HepG2 (cell line): ENCODE results near the gene EXOC3. TPM values are rescaled to one million over a fixed set of nuclear protein-coding genes. Genes with fewer than 3 reads are reported as not detected.
"Not testable (repeated sequence)": the region's sequence is repeated elsewhere in the genome, so short reads cannot be mapped to it uniquely, and the experiment has no call there.

Experiments
- ATAC-seq: fragments of 200-7000 bp; cut with Tn5 transposase; 3 replicates; pipeline ENCODE4 v1.9.1; 2020; ENCODE audit warnings: mild to moderate bottlenecking, moderate library complexity
- BruUV-seq: library from RNA; stranded (reverse); fragments of 400-500 nt; replicated peaks from 2 replicates; lab custom pipeline; 2021; lab: Mats Ljungman, UMichigan
- CTCF ChIA-PET: fragments of 300-600 bp; formaldehyde crosslinking; extraction: SDS; loops from one replicate; lab custom pipeline; 2021; ENCODE audit warnings: low total read pairs, inconsistent platforms, low intra/inter-chr PET ratio; lab: Yijun Ruan, JAX
- POLR2A ChIA-PET: fragments of 350-600 bp; sonication (Branson Sonifier 250); formaldehyde crosslinking; loops from one replicate; lab custom pipeline; 2020; ENCODE audit warnings: antibody characterized with exemption, inconsistent platforms; lab: Yijun Ruan, JAX
- DNase-seq: peaks from one replicate; pipeline ENCODE4 v3.0.0-alpha.2; 2015; ENCODE audit warnings: low spot score
- FAIRE-seq: peaks from 3 replicates; lab custom pipeline; 2011; peaks lifted over from hg19 to GRCh38; lab: Jason Lieb, UNC
- H2AFZ ChIP-seq: one replicate; pipeline ENCODE4 v1.6.1; 2011; ENCODE audit warnings: low read length, inconsistent platforms
- H3K27ac ChIP-seq: fragments of 300-600 bp; 3 replicates; pipeline ENCODE4 v1.8.0; 2011; ENCODE audit warnings: mixed run types, mild to moderate bottlenecking, mixed read lengths, low read length, inconsistent platforms; ENCODE audit not compliant: insufficient read depth; ENCODE audit errors: extremely low read length
- H3K27me3 ChIP-seq, 2 experiments: fragments of 200-600 bp in 1 of 2; 2 replicates in 1 of 2; 3 replicates in 1 of 2; pipeline versions ENCODE4 v1.6.0 to v1.8.0; 2011; ENCODE audit warnings: low read length in 2 of 2, mild to moderate bottlenecking in 2 of 2, moderate library complexity in 2 of 2, inconsistent platforms in 1 of 2; ENCODE audit not compliant: insufficient read depth in 2 of 2, control insufficient read depth in 1 of 2
- H3K36me3 ChIP-seq, 2 experiments: fragments of 200-600 bp in 1 of 2; replicated peaks in 1 of 2; 2 replicates in 1 of 2; 3 replicates in 1 of 2; pipeline versions ENCODE4 v1.5.1 to v1.8.0; 2011; ENCODE audit warnings: low read length in 2 of 2, inconsistent platforms in 1 of 2; ENCODE audit not compliant: insufficient read depth in 2 of 2, control insufficient read depth in 1 of 2
- H3K4me1 ChIP-seq: 2 replicates; pipeline ENCODE4 v1.5.1; 2012; ENCODE audit warnings: low read length, inconsistent platforms; ENCODE audit not compliant: insufficient read depth
- H3K4me2 ChIP-seq: 2 replicates; pipeline ENCODE4 v1.6.0; 2011; ENCODE audit warnings: low read depth, low read length, inconsistent platforms
- H3K4me3 ChIP-seq, 3 experiments: fragments of 200-600 bp in 1 of 3; sonication (generic), shearing (Covaris generic) in 1 of 3; replicated peaks in 1 of 3; 2 replicates each; pipeline ENCODE4 v1.5.1; 2011 to 2016; ENCODE audit warnings: low read length in 3 of 3, inconsistent platforms in 2 of 3, low read depth in 2 of 3, mild to moderate bottlenecking in 2 of 3, control low read depth in 1 of 3, mixed read lengths in 1 of 3; ENCODE audit not compliant: insufficient read depth in 1 of 3
- H3K79me2 ChIP-seq: one replicate; pipeline ENCODE4 v1.6.1; 2011; ENCODE audit warnings: low read length, inconsistent platforms; ENCODE audit not compliant: insufficient read depth
- H3K9ac ChIP-seq: 2 replicates; pipeline ENCODE4 v1.6.0; 2011; ENCODE audit warnings: mild to moderate bottlenecking, low read depth, low read length, inconsistent platforms; ENCODE audit not compliant: insufficient read depth
- H3K9me3 ChIP-seq: 2 replicates; pipeline ENCODE4 v1.5.1; 2012; ENCODE audit warnings: mild to moderate bottlenecking, low read length
- H4K20me1 ChIP-seq: 2 replicates; pipeline ENCODE4 v1.6.0; 2011; ENCODE audit warnings: inconsistent platforms, mild to moderate bottlenecking, low read length, moderate library complexity; ENCODE audit not compliant: insufficient read depth
- BHLHE40 ChIP-seq: IDR thresholded peaks from 2 replicates; pipeline ENCODE4 v1.6.1; 2011; ENCODE audit warnings: low read length, improper control_type of control experiment
- CREB1 ChIP-seq, 2 experiments: fragments of 450-650 bp in 1 of 2; IDR thresholded peaks; 2 replicates each; pipeline ENCODE4 v1.6.1; 2016 to 2017; ENCODE audit warnings: control low read depth in 1 of 2, mild to moderate bottlenecking in 1 of 2, missing compliant biosample characterization in 1 of 2, missing genetic modification characterization in 1 of 2
- FOSL2 ChIP-seq: sonication (generic); formaldehyde crosslinking; IDR thresholded peaks from 2 replicates; pipeline ENCODE4 v1.4.0; 2020; ENCODE audit warnings: missing genetic modification reagents
- GABPB1 ChIP-seq: IDR thresholded peaks from 2 replicates; pipeline ENCODE4 v1.6.1; 2016; ENCODE audit warnings: mild to moderate bottlenecking, missing genetic modification reagents, moderate library complexity, missing compliant biosample characterization
- NR2C2 ChIP-seq: sonication (generic); formaldehyde crosslinking; IDR thresholded peaks from 2 replicates; pipeline ENCODE4 v1.4.0; 2020; ENCODE audit warnings: missing genetic modification reagents, mild to moderate bottlenecking, moderate library complexity, borderline replicate concordance
- SRSF1 ChIP-seq: fragments of 200-400 bp; formaldehyde crosslinking; optimal IDR thresholded peaks from 2 replicates; pipeline ENCODE3; 2017; ENCODE audit warnings: mild to moderate bottlenecking, low read depth, low read length, moderate library complexity
- SRSF4 ChIP-seq: fragments of 200-400 bp; formaldehyde crosslinking; IDR thresholded peaks from one replicate; pipeline ENCODE4 v1.6.1; 2018; ENCODE audit warnings: mild to moderate bottlenecking, low read depth, low read length, moderate library complexity; ENCODE audit not compliant: poor library complexity, severe bottlenecking
- THYN1 ChIP-seq: sonication (generic); formaldehyde crosslinking; IDR thresholded peaks from 2 replicates; pipeline ENCODE4 v1.8.1; 2023; ENCODE audit warnings: low read depth, mild to moderate bottlenecking, moderate library complexity, missing genetic modification reagents, borderline replicate concordance
- ZFY ChIP-seq: sonication (generic); formaldehyde crosslinking; IDR thresholded peaks from 2 replicates; pipeline ENCODE4 v1.4.0; 2020; ENCODE audit warnings: missing genetic modification reagents
- ZMYM3 ChIP-seq: sonication (generic); formaldehyde crosslinking; IDR thresholded peaks from 2 replicates; pipeline ENCODE4 v1.5.1; 2020; ENCODE audit warnings: mild to moderate bottlenecking, missing genetic modification reagents
- ZNF678 ChIP-seq: sonication (generic); formaldehyde crosslinking; IDR thresholded peaks from 2 replicates; pipeline ENCODE4 v1.4.0; 2020; ENCODE audit warnings: mild to moderate bottlenecking, missing genetic modification reagents
- ZNF776 ChIP-seq: sonication (generic); formaldehyde crosslinking; IDR thresholded peaks from 2 replicates; pipeline ENCODE4 v1.4.0; 2020; ENCODE audit warnings: mild to moderate bottlenecking, missing genetic modification reagents
- ZNF788 ChIP-seq: sonication (generic); formaldehyde crosslinking; IDR thresholded peaks from 2 replicates; pipeline ENCODE4 v1.5.0; 2020; ENCODE audit warnings: mild to moderate bottlenecking, missing genetic modification reagents, borderline replicate concordance
- ZNF792 ChIP-seq: IDR thresholded peaks from 2 replicates; pipeline ENCODE4 v1.6.1; 2016
- ZNF883 ChIP-seq: sonication (generic); formaldehyde crosslinking; IDR thresholded peaks from 2 replicates; pipeline ENCODE4 v1.5.1; 2020; ENCODE audit warnings: mild to moderate bottlenecking, missing genetic modification reagents; ENCODE audit errors: not compliant biosample characterization
- WGBS: methylation state at CpG from one replicate; pipeline ENCODE4 v1.1.6; 2017; ENCODE audit warnings: low lambda C conversion rate; 5-methylcytosine and 5-hydroxymethylcytosine counted together
- in situ Hi-C: cut with HindIII; loops from 2 replicates; pipeline ENCODE4 v1.10.0; 2017; ENCODE audit warnings: low pct_unique_long_range_greater_than_20kb; ENCODE audit not compliant: extremely low pct_ligation_motif_present
- intact Hi-C: fragments of 100-400 bp; cut with micrococcal nuclease; formaldehyde crosslinking; loops from one replicate; pipeline ENCODE4 v1.10.0; 2022; ENCODE audit not compliant: unreplicated experiment
- polyA plus RNA-seq, 8 experiments: library from polyadenylated mRNA; depleted of rRNA in 3 of 8; stranded (reverse) in 7 of 8; unstranded in 1 of 8; fragments of >200 nt; fragmentation: Illumina TruSeq in 4 of 8; extraction: Trizol in 4 of 8; gene quantifications; 2 replicates each; pipeline versions ENCODE4 v1.2.1 to v1.2.3, GENCODE V29; 2011 to 2016; ENCODE audit warnings: low read depth in 4 of 8, missing spikeins in 1 of 8, mixed read lengths in 1 of 8; ENCODE audit not compliant: insufficient read depth in 1 of 8
- total RNA-seq, 5 experiments: library from RNA; depleted of rRNA; stranded (reverse); fragments of >200 nt; fragmentation: Illumina TruSeq; extraction: Trizol; gene quantifications; 2 replicates each; pipeline ENCODE4 v1.2.3, GENCODE V29; 2016; ENCODE audit warnings: low read depth in 1 of 5
- TF ChIP-seq, protein P1 (sequence below): IDR thresholded peaks from 2 replicates; pipeline ENCODE4 v1.6.1; 2016; ENCODE audit warnings: low read depth, control low read depth
- TF ChIP-seq, protein P2 (sequence below): IDR thresholded peaks from 2 replicates; pipeline ENCODE4 v1.6.1; 2016; ENCODE audit warnings: missing biosample characterization, missing genetic modification reagents, low read depth

EXOC3 gene
- total and polyA plus RNA-seq, 2 of the 13 experiments (the other 11 are each of a cell fraction or from before 2014, with no cell fraction given), result 9.2 to 20.5 TPM

DNA sequence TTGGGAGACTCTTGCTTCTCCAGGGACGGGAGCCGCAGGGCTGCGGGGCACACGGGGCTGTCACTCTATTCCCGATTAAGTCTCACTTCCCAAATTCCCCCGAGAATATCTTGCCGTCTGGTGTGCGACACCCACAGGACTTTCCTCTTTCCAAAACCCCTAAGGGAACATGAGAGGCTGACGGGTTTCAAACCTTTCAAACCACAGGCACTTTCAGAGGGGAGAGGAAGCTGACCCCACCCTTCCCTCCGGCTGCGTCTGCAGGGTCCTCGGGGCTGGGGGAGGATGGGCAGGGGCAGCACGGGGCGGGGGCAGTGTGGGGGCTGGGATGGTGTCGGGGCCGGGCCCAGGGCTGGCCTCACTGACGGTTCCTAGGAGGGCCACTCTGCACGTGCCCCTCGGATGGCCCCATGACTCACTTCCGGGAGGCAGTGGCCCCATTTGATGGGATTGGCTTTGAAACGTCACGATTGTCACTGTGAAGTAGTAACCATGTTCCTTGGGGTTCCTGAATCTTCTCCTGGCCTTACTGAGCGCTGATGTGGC is 43.0 kb downstream of the EXOC3 start:
- H2AFZ ChIP-seq, result no peak overlapping the region
- intact Hi-C loops (no loop called here), in situ Hi-C loops (no loop called here)
- no peak overlapping the region for H3K4me3 ChIP-seq
- no peaks in the 10 kb centered on the region for H3K36me3 ChIP-seq
- no peak for TF ChIP-seq ZNF883 (CRISPR knock-in tag)
- TF ChIP-seq ZNF776 (CRISPR knock-in tag), result no peak
- no peak for TF ChIP-seq ZNF788 (CRISPR knock-in tag)
- peak; percentile 75 for TF ChIP-seq BHLHE40
- TF ChIP-seq, protein P1, sequence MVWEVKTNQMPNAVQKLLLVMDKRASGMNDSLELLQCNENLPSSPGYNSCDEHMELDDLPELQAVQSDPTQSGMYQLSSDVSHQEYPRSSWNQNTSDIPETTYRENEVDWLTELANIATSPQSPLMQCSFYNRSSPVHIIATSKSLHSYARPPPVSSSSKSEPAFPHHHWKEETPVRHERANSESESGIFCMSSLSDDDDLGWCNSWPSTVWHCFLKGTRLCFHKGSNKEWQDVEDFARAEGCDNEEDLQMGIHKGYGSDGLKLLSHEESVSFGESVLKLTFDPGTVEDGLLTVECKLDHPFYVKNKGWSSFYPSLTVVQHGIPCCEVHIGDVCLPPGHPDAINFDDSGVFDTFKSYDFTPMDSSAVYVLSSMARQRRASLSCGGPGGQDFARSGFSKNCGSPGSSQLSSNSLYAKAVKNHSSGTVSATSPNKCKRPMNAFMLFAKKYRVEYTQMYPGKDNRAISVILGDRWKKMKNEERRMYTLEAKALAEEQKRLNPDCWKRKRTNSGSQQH, result no peak
- TF ChIP-seq ZFY (CRISPR knock-in tag), result no peak
- peak; percentile 51; the same call in 1 of the 2 replicates for TF ChIP-seq GABPB1 (CRISPR knock-in tag)
- no peak for TF ChIP-seq THYN1
- no peak for TF ChIP-seq SRSF4
- TF ChIP-seq SRSF1, result no peak
- no peak for TF ChIP-seq ZNF792 (CRISPR knock-in tag)
- TF ChIP-seq FOSL2 (CRISPR knock-in tag), result peak; percentile 75
- peak; percentile 39 for TF ChIP-seq CREB1 (IDR thresholded peaks at IDR 0.05)
- TF ChIP-seq CREB1 (CRISPR knock-in tag; IDR thresholded peaks at IDR 0.05), result no peak
- TF ChIP-seq ZMYM3 (CRISPR knock-in tag), result no peak
- no peak for TF ChIP-seq ZNF678 (CRISPR knock-in tag)
- TF ChIP-seq, protein P2, sequence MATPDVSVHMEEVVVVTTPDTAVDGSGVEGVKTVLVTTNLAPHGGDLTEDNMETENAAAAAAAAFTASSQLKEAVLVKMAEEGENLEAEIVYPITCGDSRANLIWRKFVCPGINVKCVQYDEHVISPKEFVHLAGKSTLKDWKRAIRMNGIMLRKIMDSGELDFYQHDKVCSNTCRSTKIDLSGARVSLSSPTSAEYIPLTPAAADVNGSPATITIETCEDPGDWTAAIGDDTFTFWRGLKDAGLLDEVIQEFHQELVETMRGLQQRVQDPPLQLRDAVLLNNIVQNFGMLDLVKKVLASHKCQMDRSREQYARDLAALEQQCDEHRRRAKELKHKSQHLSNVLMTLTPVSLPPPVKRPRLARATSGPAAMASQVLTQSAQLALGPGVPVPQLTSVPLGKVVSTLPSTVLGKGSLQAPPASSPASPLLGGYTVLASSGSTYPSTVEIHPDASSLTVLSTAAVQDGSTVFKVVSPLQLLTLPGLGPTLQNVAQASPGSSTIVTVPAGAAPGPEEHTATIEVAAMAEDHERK (CRISPR knock-in tag), result no peak
- no peak for TF ChIP-seq NR2C2 (CRISPR knock-in tag)
- no peak overlapping the region for H3K4me2 ChIP-seq
- ATAC-seq (no peak), DNase-seq (no peak), FAIRE-seq (no peak)
- no peaks in the 10 kb centered on the region for H3K79me2 ChIP-seq
- no peaks in the 10 kb centered on the region for H4K20me1 ChIP-seq
- H3K9me3 ChIP-seq, result no peaks in the 10 kb centered on the region
- CTCF ChIA-PET, result no interaction called here
- H3K27me3 ChIP-seq, result peaks cover 12 to 78% of the 10 kb centered on the region in 2 experiments; a peak in 4 of 5 replicates
- POLR2A ChIA-PET, result no interaction called here
- BruUV-seq, result no TSS peak
- WGBS, result 14% methylated on average over 10 of the region's 23 CpGs
- H3K4me1 ChIP-seq, result peaks cover 11% of the 10 kb centered on the region
- no peak overlapping the region for H3K9ac ChIP-seq
- H3K27ac ChIP-seq, result no peak overlapping the region

DNA sequence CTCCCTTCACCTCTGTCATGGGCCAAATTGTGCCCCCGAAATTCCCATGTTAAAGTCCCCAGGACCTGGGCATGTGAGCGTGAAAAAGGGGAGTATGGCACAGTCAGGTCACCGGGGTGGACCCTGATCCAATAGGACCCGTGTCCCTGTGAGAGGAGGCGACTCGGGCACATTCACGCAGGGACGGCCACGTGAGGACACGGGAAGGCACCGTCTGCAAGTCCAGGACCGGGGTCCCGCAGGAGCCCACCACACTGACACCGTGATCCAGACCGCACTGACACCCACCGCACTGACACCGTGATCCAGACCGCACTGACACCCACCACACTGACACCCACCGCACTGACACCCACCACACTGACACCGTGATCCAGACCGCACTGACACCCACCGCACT is 43.6 kb downstream of the EXOC3 start:
- H3K79me2 ChIP-seq, BruUV-seq, in situ Hi-C loops, H3K9ac ChIP-seq, H4K20me1 ChIP-seq, CTCF ChIA-PET, H3K4me2 ChIP-seq, ATAC-seq, H3K9me3 ChIP-seq, DNase-seq, H3K27ac ChIP-seq, POLR2A ChIA-PET, H3K36me3 ChIP-seq, H3K4me3 ChIP-seq, H2AFZ ChIP-seq, intact Hi-C loops, FAIRE-seq: not testable (repeated sequence)
- H3K4me1 ChIP-seq, result peaks cover 11% of the 10 kb centered on the region
- 70% methylated on average over 18 of the region's 22 CpGs for WGBS
- H3K27me3 ChIP-seq, result peaks cover 9 to 78% of the 10 kb centered on the region in 2 experiments
